ENCODE results near the gene MDC1.

The MDC1 gene

GRCh38 chr6:30707281-30707850 lies 9.7 kb downstream of the MDC1 start:
- H2BK5ac ChIP-seq (ENCODE audit: low read depth, low read length, poor library complexity), result no peak overlapping the region
- H2BK120ac ChIP-seq (ENCODE audit: insufficient read depth, low read length, poor library complexity), result no peak overlapping the region
- DNase-seq, result no peak
- no peak overlapping the region for H3K4me2 ChIP-seq (ENCODE audit: low read length)
- no peak overlapping the region for H4K12ac ChIP-seq (ENCODE audit: low read depth, low read length)
- no peaks in the 10 kb centered on the region for H3K79me2 ChIP-seq (ENCODE audit: control insufficient read depth, insufficient read depth, low read length, poor library complexity)
- no peak overlapping the region for H2AFZ ChIP-seq (ENCODE audit: insufficient read depth, low read length, poor library complexity)
- no peaks in the 10 kb centered on the region for H3K79me1 ChIP-seq (ENCODE audit: low read length)
- H3K4ac ChIP-seq (ENCODE audit: low read depth, low read length), result no peak overlapping the region
- H3K23ac ChIP-seq (ENCODE audit: low read length), result no peak overlapping the region
- H3K4me3 ChIP-seq (ENCODE audit: low read depth, low read length), result no peak overlapping the region
- no CpG with 5 or more reads among the region's 6 CpGs for WGBS (ENCODE audit: extremely low coverage, insufficient coverage, insufficient read length)
- no peak overlapping the region for H2BK12ac ChIP-seq (ENCODE audit: low read length)
- H3K27me3 ChIP-seq (ENCODE audit: insufficient read depth, low read length), result no peaks in the 10 kb centered on the region
- H3K14ac ChIP-seq (ENCODE audit: low read length), result no peak overlapping the region
- H4K91ac ChIP-seq (ENCODE audit: low read depth, low read length), result no peak overlapping the region
- H3K9me3 ChIP-seq (ENCODE audit: insufficient read depth, low read depth, low read length), result no peaks in the 10 kb centered on the region
- H3K9ac ChIP-seq (ENCODE audit: low read length), result no peak overlapping the region
- H4K8ac ChIP-seq (ENCODE audit: low read depth, low read length), result no peak overlapping the region
- H3K27ac ChIP-seq (ENCODE audit: low read depth, low read length), result no peak overlapping the region
- peaks cover 2 to 13% of the 10 kb centered on the region in 2 experiments for H3K4me1 ChIP-seq (ENCODE audit: control insufficient read depth in 1 of 2, insufficient read depth in 2 of 2, low read length in 2 of 2)
- peaks cover 50 to 60% of the 10 kb centered on the region in 2 experiments for H3K36me3 ChIP-seq (ENCODE audit: control insufficient read depth in 1 of 2, insufficient read depth in 2 of 2, low read length in 2 of 2)
- H2AK5ac ChIP-seq (ENCODE audit: low read length), result no peak overlapping the region
- H3K18ac ChIP-seq (ENCODE audit: low read length), result no peak overlapping the region

GRCh38 chr6:30705620-30706019 lies 11.5 kb downstream of the MDC1 start:
- no peak overlapping the region for H4K8ac ChIP-seq (ENCODE audit: low read depth, low read length)
- no peak overlapping the region for H4K91ac ChIP-seq (ENCODE audit: low read depth, low read length)
- H3K27me3 ChIP-seq (ENCODE audit: insufficient read depth, low read length), result no peaks in the 10 kb centered on the region
- no peak overlapping the region for H4K12ac ChIP-seq (ENCODE audit: low read depth, low read length)
- no peak overlapping the region for H3K4me2 ChIP-seq (ENCODE audit: low read length)
- H2BK12ac ChIP-seq (ENCODE audit: low read length), result no peak overlapping the region
- H3K23ac ChIP-seq (ENCODE audit: low read length), result no peak overlapping the region
- no peak overlapping the region for H3K18ac ChIP-seq (ENCODE audit: low read length)
- H2BK120ac ChIP-seq (ENCODE audit: insufficient read depth, low read length, poor library complexity), result no peak overlapping the region
- no peak overlapping the region for H3K14ac ChIP-seq (ENCODE audit: low read length)
- DNase-seq, result no peak
- H3K79me2 ChIP-seq (ENCODE audit: control insufficient read depth, insufficient read depth, low read length, poor library complexity), result no peaks in the 10 kb centered on the region
- no peak overlapping the region for H2AFZ ChIP-seq (ENCODE audit: insufficient read depth, low read length, poor library complexity)
- no peaks in the 10 kb centered on the region for H3K9me3 ChIP-seq (ENCODE audit: insufficient read depth, low read depth, low read length)
- no CpG with 5 or more reads among the region's 4 CpGs for WGBS (ENCODE audit: extremely low coverage, insufficient coverage, insufficient read length)
- no peak overlapping the region for H2AK5ac ChIP-seq (ENCODE audit: low read length)
- no peak overlapping the region for H3K27ac ChIP-seq (ENCODE audit: low read depth, low read length)
- no peak overlapping the region for H2BK5ac ChIP-seq (ENCODE audit: low read depth, low read length, poor library complexity)
- H3K9ac ChIP-seq (ENCODE audit: low read length), result no peak overlapping the region
- no peak overlapping the region for H3K4ac ChIP-seq (ENCODE audit: low read depth, low read length)
- H3K4me3 ChIP-seq (ENCODE audit: low read depth, low read length), result no peak overlapping the region
- H3K36me3 ChIP-seq (ENCODE audit: control insufficient read depth in 1 of 2, insufficient read depth in 2 of 2, low read length in 2 of 2), result peaks cover 37 to 43% of the 10 kb centered on the region in 2 experiments
- H3K79me1 ChIP-seq (ENCODE audit: low read length), result no peaks in the 10 kb centered on the region
- H3K4me1 ChIP-seq (ENCODE audit: control insufficient read depth in 1 of 2, insufficient read depth in 2 of 2, low read length in 2 of 2), result peaks cover 3 to 13% of the 10 kb centered on the region in 2 experiments

DNA sequence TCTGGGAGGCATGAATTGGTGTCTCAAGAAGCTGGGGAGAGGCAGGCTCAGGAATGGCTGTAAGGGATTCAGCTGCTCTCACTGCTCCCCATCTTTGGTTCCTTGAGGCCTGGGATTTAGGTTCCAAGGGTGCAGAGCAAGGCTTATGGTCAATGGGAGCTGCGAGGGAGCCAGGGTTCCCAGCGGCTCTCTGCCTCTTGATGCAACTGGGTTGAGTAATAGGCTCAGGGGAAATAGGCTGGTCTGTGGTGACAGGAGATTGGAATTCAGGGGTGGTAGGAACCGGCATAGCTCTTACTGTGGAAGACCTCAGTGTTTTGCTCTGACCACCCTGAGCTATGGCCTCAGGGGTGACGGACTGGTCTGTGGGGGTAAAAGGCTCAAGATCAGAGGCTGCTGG lies 13.3 kb downstream of the MDC1 start:
- Histone ChIP-seq H4K8ac (ENCODE audit: low read depth, low read length) (no peak overlapping the region), H2AFZ (ENCODE audit: insufficient read depth, low read length, poor library complexity) (no peak overlapping the region), H3K9me3 (ENCODE audit: insufficient read depth, low read depth, low read length) (no peaks in the 10 kb centered on the region), H3K4ac (ENCODE audit: low read depth, low read length) (no peak overlapping the region), H4K91ac (ENCODE audit: low read depth, low read length) (no peak overlapping the region), H2BK120ac (ENCODE audit: insufficient read depth, low read length, poor library complexity) (no peak overlapping the region), H3K23ac (ENCODE audit: low read length) (no peak overlapping the region), H3K18ac (ENCODE audit: low read length) (no peak overlapping the region), H2AK5ac (ENCODE audit: low read length) (no peak overlapping the region), H2BK5ac (ENCODE audit: low read depth, low read length, poor library complexity) (no peak overlapping the region), H3K9ac (ENCODE audit: low read length) (no peak overlapping the region), H3K27ac (ENCODE audit: low read depth, low read length) (no peak overlapping the region), H3K36me3 (ENCODE audit: control insufficient read depth in 1 of 2, insufficient read depth in 2 of 2, low read length in 2 of 2) (peaks cover 33 to 41% of the 10 kb centered on the region in 2 experiments), H3K27me3 (ENCODE audit: insufficient read depth, low read length) (no peaks in the 10 kb centered on the region), H2BK12ac (ENCODE audit: low read length) (no peak overlapping the region), H3K79me1 (ENCODE audit: low read length) (no peaks in the 10 kb centered on the region), H3K4me1 (ENCODE audit: control insufficient read depth in 1 of 2, insufficient read depth in 2 of 2, low read length in 2 of 2) (peaks cover 7 to 18% of the 10 kb centered on the region in 2 experiments), H3K14ac (ENCODE audit: low read length) (no peak overlapping the region), H3K79me2 (ENCODE audit: control insufficient read depth, insufficient read depth, low read length, poor library complexity) (no peaks in the 10 kb centered on the region), H4K12ac (ENCODE audit: low read depth, low read length) (no peak overlapping the region), H3K4me3 (ENCODE audit: low read depth, low read length) (peak overlapping the region; percentile 6), H3K4me2 (ENCODE audit: low read length) (no peak overlapping the region)
- WGBS (ENCODE audit: extremely low coverage, insufficient coverage, insufficient read length), result no CpG with 5 or more reads among the region's 4 CpGs
- DNase-seq, result no peak

DNA sequence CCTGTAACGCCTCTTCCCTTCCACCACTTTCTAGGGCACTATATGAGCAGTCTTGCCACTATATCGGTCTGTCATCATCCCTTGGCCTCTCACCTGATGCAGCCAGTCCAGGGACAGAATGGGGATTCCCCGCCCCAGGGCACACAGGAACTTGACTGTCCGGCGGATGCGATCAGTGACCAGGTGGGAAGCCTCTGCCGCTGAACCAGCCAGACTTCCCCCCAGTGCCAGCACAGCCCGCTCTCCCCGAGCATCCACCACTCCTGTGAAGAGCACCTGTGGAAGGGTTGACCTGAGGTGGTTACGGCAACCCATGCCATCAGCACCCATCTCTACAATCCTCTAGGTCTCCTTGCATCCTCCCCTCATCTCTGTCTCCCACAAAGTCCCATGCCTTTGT lies 14.1 kb downstream of the MDC1 start:
- Histone ChIP-seq H2AFZ (ENCODE audit: insufficient read depth, low read length, poor library complexity) (no peak overlapping the region), H3K79me2 (ENCODE audit: control insufficient read depth, insufficient read depth, low read length, poor library complexity) (no peaks in the 10 kb centered on the region), H4K91ac (ENCODE audit: low read depth, low read length) (no peak overlapping the region), H3K18ac (ENCODE audit: low read length) (no peak overlapping the region), H3K4me3 (ENCODE audit: low read depth, low read length) (no peak overlapping the region), H3K9me3 (ENCODE audit: insufficient read depth, low read depth, low read length) (no peaks in the 10 kb centered on the region), H3K23ac (ENCODE audit: low read length) (no peak overlapping the region), H3K27me3 (ENCODE audit: insufficient read depth, low read length) (no peaks in the 10 kb centered on the region), H3K4me1 (ENCODE audit: control insufficient read depth in 1 of 2, insufficient read depth in 2 of 2, low read length in 2 of 2) (peaks cover 7 to 18% of the 10 kb centered on the region in 2 experiments), H3K4ac (ENCODE audit: low read depth, low read length) (no peak overlapping the region), H4K8ac (ENCODE audit: low read depth, low read length) (no peak overlapping the region), H3K36me3 (ENCODE audit: control insufficient read depth in 1 of 2, insufficient read depth in 2 of 2, low read length in 2 of 2) (peaks cover 32 to 39% of the 10 kb centered on the region in 2 experiments), H2BK12ac (ENCODE audit: low read length) (no peak overlapping the region), H2AK5ac (ENCODE audit: low read length) (no peak overlapping the region), H3K14ac (ENCODE audit: low read length) (no peak overlapping the region), H3K79me1 (ENCODE audit: low read length) (no peaks in the 10 kb centered on the region), H3K4me2 (ENCODE audit: low read length) (no peak overlapping the region), H3K27ac (ENCODE audit: low read depth, low read length) (no peak overlapping the region), H2BK5ac (ENCODE audit: low read depth, low read length, poor library complexity) (no peak overlapping the region), H2BK120ac (ENCODE audit: insufficient read depth, low read length, poor library complexity) (no peak overlapping the region), H3K9ac (ENCODE audit: low read length) (no peak overlapping the region), H4K12ac (ENCODE audit: low read depth, low read length) (no peak overlapping the region)
- DNase-seq, result peak; percentile 43 to 51
- WGBS (ENCODE audit: extremely low coverage, insufficient coverage, insufficient read length), result no CpG with 5 or more reads among the region's 10 CpGs
